Measurements from ENCODE around the gene HAUS5. TPM values are rescaled to one million over a fixed set of nuclear protein-coding genes. Genes with fewer than 3 reads are reported as not detected.
A peak's percentile ranks its signal among the peaks of the same experiment; 100 is the strongest.

Gene HAUS5
- polyA plus RNA-seq, 1 donor from 2014 or later, result 14.4 TPM

DNA sequence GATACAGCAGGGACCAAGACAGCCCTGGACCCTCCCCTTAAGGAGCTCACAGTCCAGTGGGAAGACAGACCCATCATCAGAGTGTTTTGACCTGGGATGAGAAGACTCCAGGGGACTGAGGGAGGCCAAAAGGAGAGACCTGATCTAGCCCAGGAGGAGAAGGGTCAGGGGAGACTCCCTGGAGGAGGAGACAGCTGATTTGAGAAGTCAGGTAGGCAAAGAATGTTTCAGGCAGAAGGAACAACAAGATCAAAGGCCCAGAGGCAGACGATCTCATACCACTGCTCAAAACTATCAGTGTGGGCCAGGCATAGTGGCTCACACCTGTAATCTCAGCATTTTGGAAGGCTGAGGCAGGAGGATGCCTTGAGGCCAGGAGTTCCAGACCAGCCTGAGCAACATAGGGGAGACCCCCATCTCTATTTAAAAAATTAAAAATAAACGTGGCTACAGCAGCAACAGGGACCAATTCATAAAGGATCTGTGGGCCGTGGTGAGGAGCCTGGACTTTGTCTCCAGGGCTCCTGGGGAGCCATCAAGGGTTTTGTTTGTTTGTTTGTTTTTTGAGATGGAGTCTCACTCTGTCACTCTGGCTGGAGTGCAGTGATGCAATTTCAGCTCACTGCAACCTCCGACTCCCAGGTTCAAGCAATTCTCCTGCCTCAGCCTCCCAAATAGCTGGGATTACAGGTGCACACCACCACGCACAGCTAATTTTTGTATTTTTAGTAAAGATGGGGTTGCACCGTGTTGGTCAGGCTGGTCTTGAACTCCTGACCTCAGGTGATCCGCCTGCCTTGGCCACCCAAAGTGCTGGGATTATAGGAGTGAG is 33.4 kb downstream of the HAUS5 start:
- peaks cover 12% of the 10 kb centered on the region for H3K79me2 ChIP-seq (replicated peaks; ENCODE audit: insufficient read depth, low read length)
- no peak overlapping the region for H3K4me3 ChIP-seq (ENCODE audit: low read length)
- no peaks in the 10 kb centered on the region for H3K36me3 ChIP-seq (ENCODE audit: insufficient read depth, low read length)
- H3K9me3 ChIP-seq (ENCODE audit: low read length), result no peaks in the 10 kb centered on the region
- no peaks in the 10 kb centered on the region for H4K20me1 ChIP-seq (ENCODE audit: insufficient read depth)
- no peaks in the 10 kb centered on the region for H3K9me2 ChIP-seq (ENCODE audit: insufficient read depth, low read length)
- no peak overlapping the region for H3K9ac ChIP-seq (ENCODE audit: low read length)
- H3K27me3 ChIP-seq (ENCODE audit: insufficient read depth, low read depth, low read length), result peaks cover 22% of the 10 kb centered on the region
- H2AFZ ChIP-seq (ENCODE audit: low read depth, low read length), result no peak overlapping the region
- no peak overlapping the region for H3K4me2 ChIP-seq (ENCODE audit: low read length)
- TF ChIP-seq, protein P1, sequence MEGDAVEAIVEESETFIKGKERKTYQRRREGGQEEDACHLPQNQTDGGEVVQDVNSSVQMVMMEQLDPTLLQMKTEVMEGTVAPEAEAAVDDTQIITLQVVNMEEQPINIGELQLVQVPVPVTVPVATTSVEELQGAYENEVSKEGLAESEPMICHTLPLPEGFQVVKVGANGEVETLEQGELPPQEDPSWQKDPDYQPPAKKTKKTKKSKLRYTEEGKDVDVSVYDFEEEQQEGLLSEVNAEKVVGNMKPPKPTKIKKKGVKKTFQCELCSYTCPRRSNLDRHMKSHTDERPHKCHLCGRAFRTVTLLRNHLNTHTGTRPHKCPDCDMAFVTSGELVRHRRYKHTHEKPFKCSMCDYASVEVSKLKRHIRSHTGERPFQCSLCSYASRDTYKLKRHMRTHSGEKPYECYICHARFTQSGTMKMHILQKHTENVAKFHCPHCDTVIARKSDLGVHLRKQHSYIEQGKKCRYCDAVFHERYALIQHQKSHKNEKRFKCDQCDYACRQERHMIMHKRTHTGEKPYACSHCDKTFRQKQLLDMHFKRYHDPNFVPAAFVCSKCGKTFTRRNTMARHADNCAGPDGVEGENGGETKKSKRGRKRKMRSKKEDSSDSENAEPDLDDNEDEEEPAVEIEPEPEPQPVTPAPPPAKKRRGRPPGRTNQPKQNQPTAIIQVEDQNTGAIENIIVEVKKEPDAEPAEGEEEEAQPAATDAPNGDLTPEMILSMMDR (IDR thresholded peaks at IDR 0.05; ENCODE audit: poor library complexity, severe bottlenecking), result no peak
- TF ChIP-seq EZH2 (IDR thresholded peaks at IDR 0.05; ENCODE audit: borderline replicate concordance, insufficient read depth, low read length, poor library complexity, severe bottlenecking) (no peak), RAD21 (conservative IDR thresholded peaks at IDR 0.05) (no peak), EP300 (conservative IDR thresholded peaks at IDR 0.05; ENCODE audit: poor library complexity, severe bottlenecking) (no peak), POLR2AphosphoS5 (IDR thresholded peaks at IDR 0.05) (no peak), SMC3 (conservative IDR thresholded peaks at IDR 0.05; ENCODE audit: poor library complexity) (no peak), MXI1 (conservative IDR thresholded peaks at IDR 0.05; ENCODE audit: poor library complexity, severe bottlenecking) (no peak), TAF1 (IDR thresholded peaks at IDR 0.05; ENCODE audit: low read depth) (no peak)
- TF ChIP-seq, protein P2, sequence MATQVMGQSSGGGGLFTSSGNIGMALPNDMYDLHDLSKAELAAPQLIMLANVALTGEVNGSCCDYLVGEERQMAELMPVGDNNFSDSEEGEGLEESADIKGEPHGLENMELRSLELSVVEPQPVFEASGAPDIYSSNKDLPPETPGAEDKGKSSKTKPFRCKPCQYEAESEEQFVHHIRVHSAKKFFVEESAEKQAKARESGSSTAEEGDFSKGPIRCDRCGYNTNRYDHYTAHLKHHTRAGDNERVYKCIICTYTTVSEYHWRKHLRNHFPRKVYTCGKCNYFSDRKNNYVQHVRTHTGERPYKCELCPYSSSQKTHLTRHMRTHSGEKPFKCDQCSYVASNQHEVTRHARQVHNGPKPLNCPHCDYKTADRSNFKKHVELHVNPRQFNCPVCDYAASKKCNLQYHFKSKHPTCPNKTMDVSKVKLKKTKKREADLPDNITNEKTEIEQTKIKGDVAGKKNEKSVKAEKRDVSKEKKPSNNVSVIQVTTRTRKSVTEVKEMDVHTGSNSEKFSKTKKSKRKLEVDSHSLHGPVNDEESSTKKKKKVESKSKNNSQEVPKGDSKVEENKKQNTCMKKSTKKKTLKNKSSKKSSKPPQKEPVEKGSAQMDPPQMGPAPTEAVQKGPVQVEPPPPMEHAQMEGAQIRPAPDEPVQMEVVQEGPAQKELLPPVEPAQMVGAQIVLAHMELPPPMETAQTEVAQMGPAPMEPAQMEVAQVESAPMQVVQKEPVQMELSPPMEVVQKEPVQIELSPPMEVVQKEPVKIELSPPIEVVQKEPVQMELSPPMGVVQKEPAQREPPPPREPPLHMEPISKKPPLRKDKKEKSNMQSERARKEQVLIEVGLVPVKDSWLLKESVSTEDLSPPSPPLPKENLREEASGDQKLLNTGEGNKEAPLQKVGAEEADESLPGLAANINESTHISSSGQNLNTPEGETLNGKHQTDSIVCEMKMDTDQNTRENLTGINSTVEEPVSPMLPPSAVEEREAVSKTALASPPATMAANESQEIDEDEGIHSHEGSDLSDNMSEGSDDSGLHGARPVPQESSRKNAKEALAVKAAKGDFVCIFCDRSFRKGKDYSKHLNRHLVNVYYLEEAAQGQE (IDR thresholded peaks at IDR 0.05; ENCODE audit: borderline replicate concordance), result no peak
- no peaks in the 10 kb centered on the region for H3F3A ChIP-seq (ENCODE audit: insufficient read depth, low read length, poor library complexity, severe bottlenecking)
- no peak overlapping the region for H3K27ac ChIP-seq (ENCODE audit: low read length)

DNA sequence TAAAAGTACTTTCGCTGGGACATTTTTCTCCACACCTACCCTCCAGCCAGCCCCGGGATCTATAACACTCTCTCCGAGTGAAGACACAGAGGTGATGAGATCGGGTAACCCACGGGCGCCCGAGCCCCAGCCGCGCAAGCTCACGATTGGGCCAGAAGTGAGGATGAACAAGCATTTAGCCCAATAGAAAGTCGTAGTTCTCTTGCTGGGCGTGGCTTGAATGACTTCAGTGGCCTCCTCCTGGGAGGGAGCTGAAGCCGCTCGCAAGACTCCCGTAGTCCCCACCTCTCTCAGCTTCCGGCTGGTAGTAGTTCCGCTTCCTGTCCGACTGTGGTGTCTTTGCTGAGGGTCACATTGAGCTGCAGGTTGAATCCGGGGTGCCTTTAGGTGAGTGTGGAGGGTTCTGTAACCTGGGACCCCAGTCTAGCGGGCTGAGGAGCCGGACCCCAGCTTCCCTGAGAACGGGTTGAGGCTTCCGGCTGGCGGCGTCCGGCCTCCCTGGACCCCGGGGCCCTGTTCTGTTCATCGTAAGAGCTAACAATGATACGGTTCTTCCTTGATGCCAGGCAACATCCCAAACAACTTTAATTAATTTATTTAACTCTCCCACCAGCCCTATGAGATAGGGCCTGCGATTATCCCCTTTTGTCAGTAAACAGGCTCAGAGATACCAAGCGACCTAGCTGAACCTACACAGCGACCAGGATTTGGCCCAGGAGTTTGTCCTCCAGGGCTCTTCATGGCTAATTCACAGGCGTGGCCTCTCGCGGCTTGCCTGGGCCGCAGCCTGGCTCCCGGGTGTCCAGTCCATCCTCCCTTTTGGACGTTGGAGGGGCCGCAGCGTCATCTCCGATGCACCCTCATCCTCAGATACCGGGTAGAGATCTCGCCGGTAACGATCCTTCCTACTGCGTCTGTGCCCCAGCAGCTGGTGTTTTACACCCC is 35.8 kb downstream of the HAUS5 start, which contains the start of gene COX6B1:
COX6B1 (plus strand) TSS at position 307 of the 945 bp plus-strand sequence. CDS start 2,921 bp downstream, outside the sequence.
- Histone ChIP-seq H3K27me3 (ENCODE audit: insufficient read depth, low read depth, low read length) (peaks cover 22% of the 10 kb centered on the region), H3K4me3 (ENCODE audit: low read length) (peak within 1 kb of the TSS; percentile 89), H3K9ac (ENCODE audit: low read length) (peak within 1 kb of the TSS; percentile 84), H3K9me2 (ENCODE audit: insufficient read depth, low read length) (no peaks in the 10 kb centered on the region), H3K4me2 (ENCODE audit: low read length) (peak within 1 kb of the TSS; percentile 80), H3K36me3 (ENCODE audit: insufficient read depth, low read length) (no peaks in the 10 kb centered on the region), H3K27ac (ENCODE audit: low read length) (peak within 1 kb of the TSS; percentile 51), H3F3A (ENCODE audit: insufficient read depth, low read length, poor library complexity, severe bottlenecking) (no peaks in the 10 kb centered on the region), H3K9me3 (ENCODE audit: low read length) (no peaks in the 10 kb centered on the region), H2AFZ (ENCODE audit: low read depth, low read length) (peak within 1 kb of the TSS; percentile 73), H4K20me1 (ENCODE audit: insufficient read depth) (no peaks in the 10 kb centered on the region), H3K79me2 (replicated peaks; ENCODE audit: insufficient read depth, low read length) (peaks cover 12% of the 10 kb centered on the region)
- TF ChIP-seq, protein P2 (IDR thresholded peaks at IDR 0.05; ENCODE audit: borderline replicate concordance), result peak; percentile 94
- TF ChIP-seq MXI1 (conservative IDR thresholded peaks at IDR 0.05; ENCODE audit: poor library complexity, severe bottlenecking) (peak; percentile 74), SMC3 (conservative IDR thresholded peaks at IDR 0.05; ENCODE audit: poor library complexity) (no peak), POLR2AphosphoS5 (IDR thresholded peaks at IDR 0.05) (peak; percentile 92), EZH2 (IDR thresholded peaks at IDR 0.05; ENCODE audit: borderline replicate concordance, insufficient read depth, low read length, poor library complexity, severe bottlenecking) (no peak), TAF1 (IDR thresholded peaks at IDR 0.05; ENCODE audit: low read depth) (peak; percentile 91)
- TF ChIP-seq, protein P1 (IDR thresholded peaks at IDR 0.05; ENCODE audit: poor library complexity, severe bottlenecking), result peak; percentile 10
